HCT116 (cell line): ENCODE data around the gene AS3MT. TPM values are rescaled to one million over a fixed set of nuclear protein-coding genes. Genes with fewer than 3 reads are reported as not detected.
"Not testable (repeated sequence)": the region's sequence is repeated elsewhere in the genome, so short reads cannot be mapped to it uniquely, and the experiment has no call there.

Experiments used
- ATAC-seq: fragments of 200-7000 bp; cut with Tn5 transposase; 2 replicates; pipeline ENCODE4 v1.9.1; 2020; ENCODE audit warnings: mild to moderate bottlenecking, moderate library complexity
- BruUV-seq: library from RNA; stranded (reverse); fragments of 400-500 nt; replicated peaks from 2 replicates; lab custom pipeline; 2021; lab: Mats Ljungman, UMichigan
- CTCF ChIA-PET: fragments of 300-600 bp; sonication (Branson Sonifier 250); formaldehyde crosslinking; loops from one replicate; lab custom pipeline; 2021; ENCODE audit warnings: antibody characterized with exemption; lab: Charles Lee
- POLR2A ChIA-PET: fragments of 300-600, 350-600 bp; sonication (Branson Sonifier 250); formaldehyde crosslinking; loops from one replicate; lab custom pipeline; 2021; ENCODE audit warnings: antibody characterized with exemption; lab: Charles Lee
- RAD21 ChIA-PET, 2 experiments: fragments of 300-600 bp; sonication (Branson Sonifier 250); formaldehyde crosslinking; loops; one replicate each; lab custom pipeline; 2023; ENCODE audit warnings: low total read pairs in 2 of 2; ENCODE audit not compliant: uncharacterized antibody in 2 of 2, unreplicated experiment in 2 of 2, low non-redundant PET in 1 of 2; lab: Charles Lee
- DNase-seq: peaks from one replicate; pipeline ENCODE4 v3.0.0-alpha.2; 2010; ENCODE audit warnings: low read depth, low spot score
- H2AFZ ChIP-seq: fragments of 200-600 bp; shearing (Covaris generic), sonication (generic); 2 replicates; pipeline ENCODE4 v1.6.1; 2017; ENCODE audit warnings: low read depth, mixed run types, mixed read lengths, antibody characterized with exemption, low read length; ENCODE audit not compliant: poor library complexity, severe bottlenecking
- H3K27ac ChIP-seq: 2 replicates; pipeline ENCODE4 v1.5.1; 2012; ENCODE audit warnings: low read depth, low read length
- H3K27me3 ChIP-seq: fragments of 200-600 bp; sonication (generic); 2 replicates; pipeline ENCODE4 v1.6.1; 2016; ENCODE audit warnings: mixed run types, low read length, mixed read lengths; ENCODE audit not compliant: insufficient read depth
- H3K36me3 ChIP-seq, 2 experiments: fragments of 200-500 bp in 1 of 2; fragments of 200-600 bp in 1 of 2; sonication (Bioruptor generic) in 1 of 2; sonication (generic) in 1 of 2; 2 replicates each; pipeline versions ENCODE4 v1.5.1 to v1.6.1; 2014 to 2016; ENCODE audit warnings: low read length in 2 of 2, inconsistent platforms in 1 of 2, mixed read lengths in 1 of 2, mixed run types in 1 of 2; ENCODE audit not compliant: insufficient read depth in 2 of 2, control insufficient read depth in 1 of 2
- H3K4me1 ChIP-seq, 2 experiments: fragments of 200-600 bp in 1 of 2; sonication (generic) in 1 of 2; 2 replicates each; pipeline versions ENCODE4 v1.5.1 to v1.6.1; 2012 to 2017; ENCODE audit warnings: low read length in 2 of 2, inconsistent platforms in 1 of 2, mild to moderate bottlenecking in 1 of 2, mixed read lengths in 1 of 2, mixed run types in 1 of 2, moderate library complexity in 1 of 2; ENCODE audit not compliant: insufficient read depth in 2 of 2, control insufficient read depth in 1 of 2
- H3K4me2 ChIP-seq: fragments of 200-600 bp; sonication (generic); 2 replicates; pipeline ENCODE4 v1.6.1; 2017; ENCODE audit warnings: mixed run types, low read length, mixed read lengths
- H3K4me3 ChIP-seq, 2 experiments: fragments of 200-600 bp in 1 of 2; sonication (generic) in 1 of 2; replicated peaks in 1 of 2; 2 replicates each; pipeline ENCODE4 v1.5.1; 2011 to 2016; ENCODE audit warnings: low read length in 2 of 2, control low read depth in 1 of 2, low read depth in 1 of 2, mild to moderate bottlenecking in 1 of 2, mixed read lengths in 1 of 2, mixed run types in 1 of 2
- H3K79me2 ChIP-seq: fragments of 200-600 bp; sonication (generic); 2 replicates; pipeline ENCODE4 v1.6.1; 2017; ENCODE audit warnings: mild to moderate bottlenecking, mixed run types, low read length, moderate library complexity, mixed read lengths; ENCODE audit not compliant: insufficient read depth
- H3K9ac ChIP-seq: fragments of 200-600 bp; sonication (generic); 2 replicates; pipeline ENCODE4 v1.6.1; 2016; ENCODE audit warnings: low read length, mixed read lengths
- H3K9me2 ChIP-seq: fragments of 200-600 bp; sonication (generic), shearing (Covaris generic); 2 replicates; pipeline ENCODE4 v1.6.1; 2017; ENCODE audit warnings: mixed run types, mild to moderate bottlenecking, moderate library complexity; ENCODE audit not compliant: insufficient read depth
- H3K9me3 ChIP-seq, 2 experiments: fragments of 200-500 bp in 1 of 2; fragments of 200-600 bp in 1 of 2; sonication (Bioruptor generic) in 1 of 2; sonication (generic) in 1 of 2; 2 replicates each; pipeline ENCODE4 v1.6.1; 2014 to 2017; ENCODE audit warnings: low read length in 2 of 2, mixed read lengths in 2 of 2, inconsistent platforms in 1 of 2, low read depth in 1 of 2, mild to moderate bottlenecking in 1 of 2, mixed run types in 1 of 2, moderate library complexity in 1 of 2; ENCODE audit not compliant: control insufficient read depth in 1 of 2, insufficient read depth in 1 of 2
- H4K20me1 ChIP-seq: fragments of 200-600 bp; sonication (generic), shearing (Covaris generic); 2 replicates; pipeline ENCODE4 v1.6.1; 2017; ENCODE audit warnings: mixed run types, mild to moderate bottlenecking, moderate library complexity; ENCODE audit not compliant: insufficient read depth
- ATF3 ChIP-seq: IDR thresholded peaks from 2 replicates; pipeline ENCODE4 v1.6.1; 2012
- CBX3 ChIP-seq: IDR thresholded peaks from 2 replicates; pipeline ENCODE4 v1.6.1; 2012; ENCODE audit warnings: low read depth
- CEBPB ChIP-seq: IDR thresholded peaks from 2 replicates; pipeline ENCODE4 v1.6.1; 2012; ENCODE audit warnings: low read depth
- EGR1 ChIP-seq: IDR thresholded peaks from 2 replicates; pipeline ENCODE4 v1.6.1; 2012; ENCODE audit warnings: low read depth
- POLR2A ChIP-seq: IDR thresholded peaks from 2 replicates; pipeline ENCODE4 v1.7.0; 2011; ENCODE audit warnings: borderline replicate concordance; ENCODE audit not compliant: insufficient read depth, insufficient read length; ENCODE audit errors: extremely low read depth
- SP1 ChIP-seq: IDR thresholded peaks from 2 replicates; pipeline ENCODE4 v1.6.1; 2012; ENCODE audit warnings: low read depth
- TCF7L2 ChIP-seq: IDR thresholded peaks from 2 replicates; pipeline ENCODE4 v1.7.0; 2011; ENCODE audit warnings: borderline replicate concordance, inconsistent platforms; ENCODE audit not compliant: insufficient read depth, insufficient read length; ENCODE audit errors: extremely low read depth
- YY1 ChIP-seq: IDR thresholded peaks from 2 replicates; pipeline ENCODE4 v1.6.1; 2011; ENCODE audit warnings: low read length, low read depth, moderate library complexity, mild to moderate bottlenecking; ENCODE audit not compliant: insufficient replicate concordance; ENCODE audit errors: extremely low read depth
- ZNF274 ChIP-seq: fragments of 200-500 bp; sonication (Bioruptor generic); IDR thresholded peaks from 2 replicates; pipeline ENCODE4 v1.6.1; 2014; ENCODE audit warnings: mild to moderate bottlenecking, low read depth, low read length, inconsistent platforms
- intact Hi-C: fragments of 100-400 bp; cut with micrococcal nuclease; formaldehyde crosslinking; loops from 2 replicates; pipeline ENCODE4 v1.10.0; 2022
- total RNA-seq: library from RNA; stranded (reverse); gene quantifications from one replicate; pipeline ENCODE4 v1.2.1, GENCODE V29; 2021; ENCODE audit not compliant: unreplicated experiment
- TF ChIP-seq, protein P1 (sequence below): IDR thresholded peaks from 2 replicates; pipeline ENCODE4 v1.6.1; 2012; ENCODE audit warnings: low read depth

Gene AS3MT
- total RNA-seq, 1 experiment from 2014 or later = 0.79 TPM

DNA sequence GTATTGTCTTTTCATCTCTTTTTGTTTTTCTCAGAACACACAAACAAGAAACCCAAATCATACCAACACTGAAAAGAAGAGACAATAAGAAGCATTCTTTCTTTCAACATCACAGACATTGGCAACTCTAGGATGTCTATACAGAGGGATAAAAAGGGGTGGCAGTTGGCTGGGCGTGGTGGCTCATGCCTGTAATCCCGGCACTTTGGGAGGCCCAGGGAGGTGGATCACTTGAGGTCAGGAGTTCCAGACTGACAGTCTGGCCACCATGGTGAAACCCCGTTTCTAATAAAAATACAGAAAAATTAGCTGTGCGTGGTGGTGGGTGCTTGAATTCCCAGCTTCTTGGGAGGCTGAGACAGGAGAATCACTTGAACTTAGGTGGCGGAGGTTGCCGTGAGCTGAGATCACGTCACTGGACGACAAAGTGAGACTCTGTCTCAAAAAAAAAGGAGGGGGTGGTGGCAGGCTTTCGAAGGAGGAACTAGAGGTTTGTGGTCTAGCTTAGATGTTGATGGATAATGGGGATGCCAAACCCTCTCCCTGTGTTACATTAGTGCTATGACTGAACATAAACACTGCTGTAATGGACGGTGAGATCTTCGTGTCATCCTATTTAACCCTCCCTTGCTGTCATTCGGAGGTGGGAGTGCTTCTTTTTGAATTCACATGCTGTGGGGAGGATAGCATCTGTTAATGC lies 58.2 kb downstream of the AS3MT start:
- no peaks in the 10 kb centered on the region for H3K4me1 ChIP-seq
- no peak overlapping the region for H3K4me3 ChIP-seq
- POLR2A ChIA-PET = no interaction called here
- TF ChIP-seq ATF3 = no peak
- TF ChIP-seq, protein P1, sequence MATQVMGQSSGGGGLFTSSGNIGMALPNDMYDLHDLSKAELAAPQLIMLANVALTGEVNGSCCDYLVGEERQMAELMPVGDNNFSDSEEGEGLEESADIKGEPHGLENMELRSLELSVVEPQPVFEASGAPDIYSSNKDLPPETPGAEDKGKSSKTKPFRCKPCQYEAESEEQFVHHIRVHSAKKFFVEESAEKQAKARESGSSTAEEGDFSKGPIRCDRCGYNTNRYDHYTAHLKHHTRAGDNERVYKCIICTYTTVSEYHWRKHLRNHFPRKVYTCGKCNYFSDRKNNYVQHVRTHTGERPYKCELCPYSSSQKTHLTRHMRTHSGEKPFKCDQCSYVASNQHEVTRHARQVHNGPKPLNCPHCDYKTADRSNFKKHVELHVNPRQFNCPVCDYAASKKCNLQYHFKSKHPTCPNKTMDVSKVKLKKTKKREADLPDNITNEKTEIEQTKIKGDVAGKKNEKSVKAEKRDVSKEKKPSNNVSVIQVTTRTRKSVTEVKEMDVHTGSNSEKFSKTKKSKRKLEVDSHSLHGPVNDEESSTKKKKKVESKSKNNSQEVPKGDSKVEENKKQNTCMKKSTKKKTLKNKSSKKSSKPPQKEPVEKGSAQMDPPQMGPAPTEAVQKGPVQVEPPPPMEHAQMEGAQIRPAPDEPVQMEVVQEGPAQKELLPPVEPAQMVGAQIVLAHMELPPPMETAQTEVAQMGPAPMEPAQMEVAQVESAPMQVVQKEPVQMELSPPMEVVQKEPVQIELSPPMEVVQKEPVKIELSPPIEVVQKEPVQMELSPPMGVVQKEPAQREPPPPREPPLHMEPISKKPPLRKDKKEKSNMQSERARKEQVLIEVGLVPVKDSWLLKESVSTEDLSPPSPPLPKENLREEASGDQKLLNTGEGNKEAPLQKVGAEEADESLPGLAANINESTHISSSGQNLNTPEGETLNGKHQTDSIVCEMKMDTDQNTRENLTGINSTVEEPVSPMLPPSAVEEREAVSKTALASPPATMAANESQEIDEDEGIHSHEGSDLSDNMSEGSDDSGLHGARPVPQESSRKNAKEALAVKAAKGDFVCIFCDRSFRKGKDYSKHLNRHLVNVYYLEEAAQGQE = no peak
- TF ChIP-seq EGR1 = no peak
- TF ChIP-seq POLR2A = no peak
- no peak for TF ChIP-seq YY1
- TF ChIP-seq ZNF274 = no peak
- no peak for TF ChIP-seq TCF7L2
- TF ChIP-seq CEBPB = no peak
- no peak for TF ChIP-seq CBX3
- TF ChIP-seq SP1 = no peak
- RAD21 ChIA-PET = no interaction called here
- DNase-seq (no peak), ATAC-seq (no peak)
- no peaks in the 10 kb centered on the region for H3K36me3 ChIP-seq
- no peaks in the 10 kb centered on the region for H3K27me3 ChIP-seq
- H2AFZ ChIP-seq = no peak overlapping the region
- no peak overlapping the region for H3K9ac ChIP-seq
- H4K20me1 ChIP-seq = no peaks in the 10 kb centered on the region
- CTCF ChIA-PET = interaction anchor here (2.6 kb wide), 1 partner anchor 10 kb away, joined by 8 read pairs; the partner anchor contains the start of gene CNNM2
- no peaks in the 10 kb centered on the region for H3K9me3 ChIP-seq
- H3K4me2 ChIP-seq = no peak overlapping the region
- H3K9me2 ChIP-seq = no peaks in the 10 kb centered on the region
- intact Hi-C loops = no loop called here
- no TSS peak for BruUV-seq
- H3K27ac ChIP-seq = no peak overlapping the region
- H3K79me2 ChIP-seq = peaks cover 16% of the 10 kb centered on the region; the same call in 1 of the 2 replicates

DNA sequence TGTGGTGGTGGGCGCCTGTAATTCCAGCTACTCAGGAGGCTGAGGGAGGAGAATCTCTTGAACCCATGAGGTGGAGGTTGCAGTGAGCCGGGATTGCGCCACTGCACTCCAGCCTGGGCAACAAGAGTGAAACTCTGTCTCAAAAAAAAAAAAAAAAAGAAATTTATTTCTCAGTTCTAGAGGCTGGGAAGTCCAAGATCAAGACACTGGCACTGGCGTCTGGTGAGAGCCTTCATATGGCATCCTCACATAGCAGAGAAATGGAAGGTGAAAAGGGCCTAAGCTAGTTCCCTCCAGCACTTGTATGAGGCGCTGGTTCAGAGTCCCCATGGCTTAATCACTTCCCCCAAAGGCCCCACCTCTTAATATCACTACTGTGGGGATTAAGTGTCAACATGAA lies 59.2 kb downstream of the AS3MT start:
- BruUV-seq, H3K9me3 ChIP-seq, DNase-seq, H3K4me3 ChIP-seq, POLR2A ChIA-PET, RAD21 ChIA-PET, H3K4me1 ChIP-seq, CTCF ChIA-PET, intact Hi-C loops, H2AFZ ChIP-seq, H4K20me1 ChIP-seq, H3K9me2 ChIP-seq, H3K9ac ChIP-seq, H3K27me3 ChIP-seq, H3K4me2 ChIP-seq, H3K27ac ChIP-seq, ATAC-seq, H3K36me3 ChIP-seq: not testable (repeated sequence)
- peaks cover 15% of the 10 kb centered on the region; the same call in 1 of the 2 replicates for H3K79me2 ChIP-seq
